Psoas muscle (tissue), 8 donors: ENCODE results near the gene PAM. TPM values are rescaled to one million over a fixed set of nuclear protein-coding genes. Genes with fewer than 3 reads are reported as not detected.

Experiments used
- ATAC-seq, 4 donors: fragments of 200-7000 bp; cut with Tn5 transposase; one replicate each; pipeline ENCODE4 v1.9.1; 2020; ENCODE audit warnings: moderate library complexity in 3 of 4, mild to moderate bottlenecking in 2 of 4
- DNase-seq, 2 donors: peaks; one replicate each; pipeline ENCODE4 v3.0.0-alpha.2; 2020
- H3K27ac ChIP-seq: fragments of 200-600 bp; one replicate; pipeline ENCODE4 v1.8.0; 2022
- H3K27me3 ChIP-seq, 3 donors: fragments of 200-600 bp in 1 of 3; one replicate each; pipeline versions ENCODE4 v1.6.1 to v1.8.0; 2013 to 2022; ENCODE audit warnings: low read length in 2 of 3, mild to moderate bottlenecking in 2 of 3, moderate library complexity in 1 of 3; ENCODE audit not compliant: insufficient read depth in 3 of 3
- H3K36me3 ChIP-seq, 2 donors: fragments of 200-600 bp in 1 of 2; one replicate each; pipeline versions ENCODE4 v1.6.1 to v1.8.0; 2013 to 2022; ENCODE audit warnings: low read depth in 1 of 2, mild to moderate bottlenecking in 1 of 2, moderate library complexity in 1 of 2; ENCODE audit not compliant: insufficient read depth in 1 of 2
- H3K4me1 ChIP-seq: fragments of 200-600 bp; one replicate; pipeline ENCODE4 v1.8.0; 2022
- H3K4me3 ChIP-seq: fragments of 200-600 bp; one replicate; pipeline ENCODE4 v1.8.0; 2022; ENCODE audit warnings: mild to moderate bottlenecking
- H3K9me3 ChIP-seq: fragments of 200-600 bp; one replicate; pipeline ENCODE4 v1.8.0; 2022
- CTCF ChIP-seq: fragments of 200-600 bp; IDR thresholded peaks from one replicate; pipeline ENCODE4 v1.8.0; 2022; ENCODE audit warnings: antibody characterized with exemption
- WGBS, 3 donors: extraction: QIAGEN DNeasy Blood & Tissue Kit; methylation state at CpG; one replicate each; pipeline versions ENCODE4 v1.1.6 to v1.1.7; 2013; 5-methylcytosine and 5-hydroxymethylcytosine counted together
- intact Hi-C, 2 donors: fragments of 100-400 bp; cut with DNase I; formaldehyde crosslinking; loops; one replicate each; pipeline versions ENCODE4 v1.11.0 to v1.14.2; 2022
- polyA plus RNA-seq, 3 donors: library from polyadenylated mRNA; stranded (reverse); fragments of 200-250 nt; gene quantifications; one replicate each; pipeline ENCODE4 v1.2.3, GENCODE V29; 2013
- total RNA-seq, 4 donors: library from RNA; stranded (reverse); fragmentation: NEBNext Ultra II Directional in 2 of 4; extraction: Animal tissue kit (Norgen Biotek cat#: 25700) in 2 of 4; gene quantifications; one replicate each; pipeline versions ENCODE4 v1.2.1 to v1.2.4, GENCODE V29; 2021 to 2023
- donor health status: healthy with polysubstance abuse.
- donor health status: DM: no; HTN: no; CAD: no; lungs with moderate emphysema.
- donor health status: Bipolar disorder and iron deficiency.
- donor health status: healthy.
- donor health status: DM: yes; HTN: yes; CAD: no.
- donor health status: DM: no; HTN: no; CAD: no.
- donor health status: DM: no; HTN: no; CAD: no.
- donor health status: DM: yes; HTN: yes; CAD: no.

PAM gene
- total and polyA plus RNA-seq, 7 donors, result 29.5 to 279 (median 191) TPM

DNA sequence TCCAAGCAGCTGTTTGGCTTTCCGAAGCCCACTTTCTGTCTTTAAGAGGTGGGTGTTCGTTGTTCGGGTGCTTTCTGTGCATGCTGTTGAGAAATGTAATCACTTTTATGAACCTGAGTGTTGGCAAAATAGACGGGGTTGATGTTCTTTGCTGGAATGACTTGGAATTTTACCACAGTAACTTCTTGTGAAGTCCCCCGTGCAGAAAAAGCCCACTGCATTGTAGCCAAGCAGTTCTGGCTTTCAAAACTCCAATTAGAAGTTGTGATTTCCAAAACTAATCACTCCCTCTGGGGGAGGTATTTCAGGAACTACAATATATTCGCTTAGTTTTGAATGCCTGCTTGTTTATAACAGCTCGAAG, 111.1 kb downstream of the PAM start:
- whole genome bisulfite sequencing, 3 donors, result 0 to 1% (median 1%) methylated on average over 7 of the region's 7 CpGs
- peak overlapping the region; percentile 84 for H3K4me3 ChIP-seq
- peak overlapping the region; percentile 92 for H3K27ac ChIP-seq
- peaks cover 44% of the 10 kb centered on the region for H3K4me1 ChIP-seq
- peak in 1 of 4 donors; percentile 1 for ATAC-seq
- H3K36me3 ChIP-seq, result no peaks in the 10 kb centered on the region
- intact Hi-C loops, result loop anchor here (5.0 to 10.0 kb wide), 3 partner anchors 44 to 111 kb away; partner anchors contain the start of gene PAM (in 1 of the 2)
- no peaks in the 10 kb centered on the region for H3K9me3 ChIP-seq
- no peak for TF ChIP-seq CTCF
- no peak for DNase-seq
- no peaks in the 10 kb centered on the region for H3K27me3 ChIP-seq

DNA sequence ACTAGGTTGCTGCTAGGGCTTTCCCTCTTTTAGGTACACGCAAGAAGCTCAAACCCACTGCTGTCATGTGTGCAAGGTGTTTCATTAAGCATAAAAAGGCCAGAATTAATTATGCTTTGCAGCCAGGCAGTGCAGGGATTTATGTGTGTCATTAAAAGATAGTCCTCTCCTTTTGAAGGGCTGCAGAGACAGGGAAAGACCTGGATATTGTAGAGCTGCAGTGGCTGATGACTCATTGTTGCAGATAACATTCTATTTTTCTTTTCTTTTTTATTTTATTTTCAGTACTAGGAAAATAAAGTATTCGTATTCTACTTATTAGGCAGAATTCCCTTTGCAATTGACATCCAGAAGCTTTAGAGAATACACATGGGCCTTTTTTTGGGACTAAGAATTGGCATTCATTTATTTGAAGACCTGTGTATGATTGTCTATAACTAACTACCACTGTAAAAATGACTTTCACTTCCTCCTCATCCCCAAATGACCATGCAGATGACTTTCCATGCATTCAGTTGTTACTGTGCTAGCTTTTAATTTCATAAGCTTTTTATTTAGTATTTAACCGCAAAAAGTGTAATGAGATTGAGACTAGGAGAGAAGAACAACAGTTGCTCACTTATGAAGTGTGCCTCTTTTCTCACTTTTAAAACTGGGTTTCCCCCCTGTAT, 113.0 kb downstream of the PAM start:
- Histone ChIP-seq H3K4me3 (peak overlapping the region; percentile 84), H3K4me1 (peaks cover 40% of the 10 kb centered on the region), H3K9me3 (no peaks in the 10 kb centered on the region), H3K27ac (no peak overlapping the region), H3K36me3 (no peaks in the 10 kb centered on the region), H3K27me3 (no peaks in the 10 kb centered on the region)
- ATAC-seq (no peak), DNase-seq (no peak)
- intact Hi-C loops, result loop anchor here (5.0 to 10.0 kb wide), 3 partner anchors 46 to 113 kb away; partner anchors contain the start of gene PAM (in 1 of the 2)
- WGBS, 3 donors, result 76 to 87% (median 82%) methylated on average over 3 of the region's 3 CpGs
- TF ChIP-seq CTCF, result no peak

DNA sequence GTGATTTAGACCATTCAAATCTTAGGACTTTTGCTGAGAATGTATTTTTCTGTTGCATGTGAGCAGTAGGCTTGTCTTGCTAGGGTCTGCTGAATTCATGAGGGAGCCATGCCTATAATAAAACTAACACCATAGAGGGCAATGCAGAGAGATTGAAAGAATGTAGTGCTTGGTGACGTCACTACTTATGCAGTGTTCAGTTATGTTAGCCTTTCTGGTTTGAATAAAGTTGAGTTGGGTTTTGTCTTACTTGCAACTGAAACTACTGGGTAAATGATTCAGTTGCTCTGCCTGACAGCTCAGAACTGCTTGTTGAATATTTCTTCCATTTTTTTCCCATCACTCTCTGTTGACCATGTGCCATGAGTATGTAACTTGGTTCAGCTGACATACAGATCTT, 114.1 kb downstream of the PAM start:
- intact Hi-C loops, result loop anchor here (5.0 to 10.0 kb wide), 3 partner anchors 47 to 114 kb away; partner anchors contain the start of gene PAM (in 1 of the 2)
- peak overlapping the region; percentile 2 for H3K4me3 ChIP-seq
- H3K36me3 ChIP-seq, result no peaks in the 10 kb centered on the region
- H3K4me1 ChIP-seq, result peaks cover 29% of the 10 kb centered on the region
- DNase-seq (no peak), ATAC-seq (no peak)
- 84 to 95% (median 91%) methylated on average over 1 of the region's 1 CpG for WGBS, 3 donors
- no peak overlapping the region for H3K27ac ChIP-seq
- TF ChIP-seq CTCF, result no peak
- H3K9me3 ChIP-seq, result no peaks in the 10 kb centered on the region
- H3K27me3 ChIP-seq, result no peaks in the 10 kb centered on the region

DNA sequence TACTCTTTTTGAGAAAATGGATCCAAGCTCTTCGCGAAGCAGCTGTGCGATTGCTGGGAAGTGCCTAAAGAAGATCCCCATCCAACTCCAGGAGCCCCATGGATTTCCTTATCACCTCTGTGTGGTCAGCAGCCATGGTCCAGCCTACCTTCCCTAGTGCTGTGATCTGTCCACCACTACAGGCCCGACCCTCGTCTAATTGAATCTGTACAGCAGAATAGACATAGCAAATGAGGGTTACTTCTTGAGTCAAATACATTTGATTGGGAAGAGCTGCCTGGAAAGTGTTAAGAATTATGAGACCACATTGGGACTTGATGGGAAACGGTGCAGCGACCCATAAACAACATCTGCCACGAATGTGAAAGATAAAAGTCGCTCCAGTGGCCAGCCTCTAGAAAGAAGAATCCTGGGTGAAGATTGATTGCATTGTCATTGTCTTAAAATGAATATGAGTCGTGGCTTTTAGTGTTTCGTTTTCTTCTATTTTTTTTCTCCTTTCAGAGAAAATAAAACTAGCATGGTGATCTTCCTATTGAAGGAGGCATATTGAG, 118.4 kb downstream of the PAM start:
- TF ChIP-seq CTCF, result no peak
- no peaks in the 10 kb centered on the region for H3K27me3 ChIP-seq
- no peak for DNase-seq
- H3K27ac ChIP-seq, result no peak overlapping the region
- no peaks in the 10 kb centered on the region for H3K36me3 ChIP-seq
- WGBS, 3 donors, result 88 to 91% (median 90%) methylated on average over 11 of the region's 11 CpGs
- H3K4me3 ChIP-seq, result no peak overlapping the region
- peak in 1 of 4 donors; percentile 42 for ATAC-seq
- H3K4me1 ChIP-seq, result peaks cover 32% of the 10 kb centered on the region
- no peaks in the 10 kb centered on the region for H3K9me3 ChIP-seq
- intact Hi-C loops, result no loop called here
